ENCODE measurements around the gene PDE4D. TPM values are rescaled to one million over a fixed set of nuclear protein-coding genes. Genes with fewer than 3 reads are reported as not detected.
"Not testable (repeated sequence)": the region's sequence is repeated elsewhere in the genome, so short reads cannot be mapped to it uniquely, and the experiment has no call there.

Gene PDE4D
- total RNA-seq, 1 experiment from 2014 or later, result 2.1 TPM

GRCh38 chr5:59785676-59786333 lies 107.7 kb downstream of the PDE4D start:
- Histone ChIP-seq H3K27me3 (ENCODE audit: insufficient read depth, low read length) (no peaks in the 10 kb centered on the region), H2BK120ac (ENCODE audit: low read depth, low read length, poor library complexity, severe bottlenecking) (no peak overlapping the region), H2BK5ac (ENCODE audit: insufficient read length, low read length) (no peak overlapping the region), H3K14ac (ENCODE audit: insufficient read depth, low read length) (no peak overlapping the region), H3K4me1 (ENCODE audit: insufficient read depth, low read length) (no peaks in the 10 kb centered on the region; the same call in none of the 2 replicates), H4K8ac (replicated peaks; ENCODE audit: insufficient read length, low read depth, low read length) (no peak overlapping the region), H2BK20ac (ENCODE audit: low read depth, low read length, poor library complexity, severe bottlenecking) (no peak overlapping the region), H2BK15ac (ENCODE audit: low read depth, low read length) (no peak overlapping the region), H4K20me1 (ENCODE audit: control insufficient read depth, insufficient read depth, insufficient read length) (no peaks in the 10 kb centered on the region), H3K79me2 (ENCODE audit: insufficient read depth, low read length) (no peaks in the 10 kb centered on the region), H3K23ac (ENCODE audit: insufficient read length, low read depth, low read length) (no peak overlapping the region), H3K23me2 (ENCODE audit: insufficient read length, low read depth, low read length, poor library complexity, severe bottlenecking) (no peaks in the 10 kb centered on the region), H3K4ac (ENCODE audit: low read depth, low read length) (no peak overlapping the region), H2BK12ac (ENCODE audit: insufficient read length, low read depth, low read length) (no peak overlapping the region), H2AFZ (ENCODE audit: low read length) (no peak overlapping the region), H3K4me2 (ENCODE audit: insufficient read depth, insufficient read length, low read length) (no peak overlapping the region), H4K5ac (ENCODE audit: insufficient read length, low read depth, low read length) (no peak overlapping the region), H3K9ac (ENCODE audit: extremely low read depth, insufficient read length, low read length) (no peak overlapping the region), H2AK5ac (ENCODE audit: insufficient read length, low read length) (no peak overlapping the region), H3K18ac (ENCODE audit: insufficient read length, low read depth, low read length) (no peak overlapping the region), H3K56ac (ENCODE audit: insufficient read length, low read depth, low read length) (no peak overlapping the region), H4K91ac (ENCODE audit: insufficient read length, low read depth, low read length) (no peak overlapping the region), H3T11ph (ENCODE audit: low read length) (no peak overlapping the region), H3K79me1 (ENCODE audit: insufficient read depth, low read depth, low read length, poor library complexity, severe bottlenecking) (no peaks in the 10 kb centered on the region), H3K27ac (ENCODE audit: insufficient read length, low read depth, low read length) (no peak overlapping the region), H3K9me3 (ENCODE audit: control insufficient read depth, low read depth, low read length) (no peaks in the 10 kb centered on the region)
- H3K36me3 Mint-ChIP-seq (ENCODE audit: insufficient read depth in 1 of 3, low read depth in 3 of 3), result no peaks in the 10 kb centered on the region
- no peak for DNase-seq
- no peaks in the 10 kb centered on the region for H3K27me3 Mint-ChIP-seq (ENCODE audit: low read depth)
- H3K4me1 Mint-ChIP-seq, result peaks cover 5% of the 10 kb centered on the region in 2 experiments
- H3K9me3 Mint-ChIP-seq, result no peaks in the 10 kb centered on the region
- no peak overlapping the region for H3K27ac Mint-ChIP-seq
- no peak overlapping the region for H3K4me3 Mint-ChIP-seq
- no peak for TF ChIP-seq CTCF (conservative IDR thresholded peaks at IDR 0.05)
- WGBS (ENCODE audit: extremely low coverage, insufficient read length, low lambda C conversion rate), result no CpG with 5 or more reads among the region's 5 CpGs

DNA sequence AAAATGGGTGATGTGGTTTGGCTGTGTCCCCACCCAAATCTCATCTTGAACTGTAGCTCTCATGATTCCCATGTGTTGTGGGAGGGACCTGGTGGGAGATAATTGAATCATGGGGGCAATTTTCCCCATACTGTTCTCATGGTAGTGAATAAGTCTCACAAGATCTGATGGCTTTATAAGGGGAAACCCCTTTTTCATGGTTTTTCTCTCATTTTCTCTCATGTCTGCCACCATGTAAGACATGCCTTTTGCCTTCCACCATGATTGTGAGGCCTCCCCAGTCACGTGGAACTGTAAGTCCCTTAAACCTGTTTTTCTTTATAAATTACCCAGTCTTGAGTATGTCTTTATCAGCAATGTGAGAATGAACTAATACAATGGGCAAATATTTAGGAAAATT lies 108.8 kb downstream of the PDE4D start:
- not testable (repeated sequence) for H3K9me3 Mint-ChIP-seq; H2BK12ac ChIP-seq (ENCODE audit: insufficient read length, low read depth, low read length); H3K36me3 Mint-ChIP-seq (ENCODE audit: insufficient read depth in 1 of 3, low read depth in 3 of 3); H4K91ac ChIP-seq (ENCODE audit: insufficient read length, low read depth, low read length); H3K14ac ChIP-seq (ENCODE audit: insufficient read depth, low read length); DNase-seq; H2AK5ac ChIP-seq (ENCODE audit: insufficient read length, low read length); H3K27ac Mint-ChIP-seq; H2BK20ac ChIP-seq (ENCODE audit: low read depth, low read length, poor library complexity, severe bottlenecking); H3K4ac ChIP-seq (ENCODE audit: low read depth, low read length); H4K5ac ChIP-seq (ENCODE audit: insufficient read length, low read depth, low read length); H2BK15ac ChIP-seq (ENCODE audit: low read depth, low read length); H3K4me3 Mint-ChIP-seq; H3K79me1 ChIP-seq (ENCODE audit: insufficient read depth, low read depth, low read length, poor library complexity, severe bottlenecking); H3K4me1 ChIP-seq (ENCODE audit: insufficient read depth, low read length); H3K23me2 ChIP-seq (ENCODE audit: insufficient read length, low read depth, low read length, poor library complexity, severe bottlenecking); H2BK120ac ChIP-seq (ENCODE audit: low read depth, low read length, poor library complexity, severe bottlenecking); H2AFZ ChIP-seq (ENCODE audit: low read length); H3K56ac ChIP-seq (ENCODE audit: insufficient read length, low read depth, low read length); H3K4me1 Mint-ChIP-seq; H3T11ph ChIP-seq (ENCODE audit: low read length); H3K4me2 ChIP-seq (ENCODE audit: insufficient read depth, insufficient read length, low read length); H3K27me3 Mint-ChIP-seq (ENCODE audit: low read depth); H4K20me1 ChIP-seq (ENCODE audit: control insufficient read depth, insufficient read depth, insufficient read length); H3K79me2 ChIP-seq (ENCODE audit: insufficient read depth, low read length); H3K27ac ChIP-seq (ENCODE audit: insufficient read length, low read depth, low read length); H3K9me3 ChIP-seq (ENCODE audit: control insufficient read depth, low read depth, low read length); H2BK5ac ChIP-seq (ENCODE audit: insufficient read length, low read length); H3K18ac ChIP-seq (ENCODE audit: insufficient read length, low read depth, low read length); H3K23ac ChIP-seq (ENCODE audit: insufficient read length, low read depth, low read length); H4K8ac ChIP-seq (replicated peaks; ENCODE audit: insufficient read length, low read depth, low read length); H3K27me3 ChIP-seq (ENCODE audit: insufficient read depth, low read length); H3K9ac ChIP-seq (ENCODE audit: extremely low read depth, insufficient read length, low read length)
- no CpG with 5 or more reads among the region's 1 CpG for WGBS (ENCODE audit: extremely low coverage, insufficient read length, low lambda C conversion rate)
